Measurements from ENCODE around the gene APLP1. TPM values are rescaled to one million over a fixed set of nuclear protein-coding genes. Genes with fewer than 3 reads are reported as not detected.

The APLP1 gene
- total and polyA plus RNA-seq, 2 of the 4 experiments (the other 2 are of a cell fraction): 4.7 to 41.0 TPM

GRCh38 chr19:35863018-35863417 is 5.4 kb upstream of the APLP1 start:
- Histone ChIP-seq H2AFZ (replicated peaks; ENCODE audit: low read length, poor library complexity) (no peak overlapping the region), H3K36me3 (ENCODE audit: control insufficient read depth, insufficient read depth, low read length) (no peaks in the 10 kb centered on the region), H3K9me3 (ENCODE audit: control insufficient read depth, insufficient read depth, low read length) (no peaks in the 10 kb centered on the region), H3K4me1 (ENCODE audit: control insufficient read depth, insufficient read depth, low read length) (no peaks in the 10 kb centered on the region), H2AK5ac (ENCODE audit: low read depth, low read length) (no peak overlapping the region), H3K18ac (ENCODE audit: low read depth, low read length) (no peak overlapping the region), H3K56ac (ENCODE audit: extremely low read depth, insufficient read depth, low read length) (no peak overlapping the region), H3K23ac (ENCODE audit: low read depth, low read length) (no peak overlapping the region), H2BK15ac (ENCODE audit: low read depth, low read length) (no peak overlapping the region), H3K9ac (ENCODE audit: low read depth, low read length) (no peak overlapping the region), H3K27me3 (ENCODE audit: control insufficient read depth, insufficient read depth, low read length) (peaks cover 59% of the 10 kb centered on the region), H4K8ac (ENCODE audit: low read depth in 2 of 2, low read length in 2 of 2) (no peak overlapping the region), H3K4me3 (ENCODE audit: insufficient read depth, low read depth, low read length) (no peak overlapping the region), H2AK9ac (replicated peaks; ENCODE audit: low read depth, low read length, poor library complexity) (peak overlapping the region; percentile 42), H4K5ac (ENCODE audit: low read depth, low read length) (no peak overlapping the region), H2BK120ac (ENCODE audit: low read depth, low read length) (no peak overlapping the region), H3K4ac (ENCODE audit: low read depth, low read length) (no peak overlapping the region), H3K9me1 (ENCODE audit: insufficient read depth, low read length) (no peaks in the 10 kb centered on the region; the same call in 1 of the 2 replicates), H4K91ac (ENCODE audit: insufficient read depth, low read depth, low read length) (no peak overlapping the region), H4K20me1 (ENCODE audit: insufficient read depth, low read length) (no peaks in the 10 kb centered on the region; the same call in 1 of the 2 replicates), H3K27ac (ENCODE audit: insufficient read depth, low read length) (no peak overlapping the region), H2BK5ac (ENCODE audit: low read depth, low read length, poor library complexity, severe bottlenecking) (no peak overlapping the region), H3K14ac (replicated peaks; ENCODE audit: low read depth, low read length) (no peak overlapping the region), H2BK20ac (ENCODE audit: low read depth, low read length) (no peak overlapping the region), H3K4me2 (ENCODE audit: low read depth, low read length) (no peak overlapping the region), H3K79me1 (ENCODE audit: low read depth in 1 of 2, low read length in 2 of 2) (no peaks in the 10 kb centered on the region)
- in situ Hi-C loops (cut with MboI; ENCODE audit: low sequenced_read_pairs): no loop called here
- DNase-seq (no peak), ATAC-seq (ENCODE audit: low read depth) (no peak)
- no TSS peak for BruUV-seq (replicated peaks)
- intact Hi-C loops (cut with micrococcal nuclease): no loop called here
- WGBS, 2 experiments (ENCODE audit: extremely low coverage in 2 of 2, insufficient read length in 1 of 2): no CpG with 5 or more reads among the region's 5 CpGs
- ChIA-PET CTCF (no interaction called here), POLR2A (ENCODE audit: unreplicated experiment) (no interaction called here)
- no peak for TF ChIP-seq NFE2L2 (IDR thresholded peaks at IDR 0.05; ENCODE audit: low read depth, low read length)
- TF ChIP-seq MAZ (IDR thresholded peaks at IDR 0.05; ENCODE audit: borderline replicate concordance, low read depth, low read length): no peak
- TF ChIP-seq BHLHE40 (IDR thresholded peaks at IDR 0.05; ENCODE audit: low read depth, low read length): no peak
- no peak for TF ChIP-seq SMC3 (IDR thresholded peaks at IDR 0.05; ENCODE audit: low read depth, low read length)
- no peak for TF ChIP-seq USF2 (IDR thresholded peaks at IDR 0.05; ENCODE audit: low read depth, low read length)
- TF ChIP-seq CEBPB (IDR thresholded peaks at IDR 0.05; ENCODE audit: low read depth, low read length): no peak
- TF ChIP-seq RCOR1 (IDR thresholded peaks at IDR 0.05; ENCODE audit: insufficient replicate concordance, low read length): no peak
- TF ChIP-seq MXI1 (IDR thresholded peaks at IDR 0.05; ENCODE audit: borderline replicate concordance, low read depth, low read length): no peak
- TF ChIP-seq, protein P1, sequence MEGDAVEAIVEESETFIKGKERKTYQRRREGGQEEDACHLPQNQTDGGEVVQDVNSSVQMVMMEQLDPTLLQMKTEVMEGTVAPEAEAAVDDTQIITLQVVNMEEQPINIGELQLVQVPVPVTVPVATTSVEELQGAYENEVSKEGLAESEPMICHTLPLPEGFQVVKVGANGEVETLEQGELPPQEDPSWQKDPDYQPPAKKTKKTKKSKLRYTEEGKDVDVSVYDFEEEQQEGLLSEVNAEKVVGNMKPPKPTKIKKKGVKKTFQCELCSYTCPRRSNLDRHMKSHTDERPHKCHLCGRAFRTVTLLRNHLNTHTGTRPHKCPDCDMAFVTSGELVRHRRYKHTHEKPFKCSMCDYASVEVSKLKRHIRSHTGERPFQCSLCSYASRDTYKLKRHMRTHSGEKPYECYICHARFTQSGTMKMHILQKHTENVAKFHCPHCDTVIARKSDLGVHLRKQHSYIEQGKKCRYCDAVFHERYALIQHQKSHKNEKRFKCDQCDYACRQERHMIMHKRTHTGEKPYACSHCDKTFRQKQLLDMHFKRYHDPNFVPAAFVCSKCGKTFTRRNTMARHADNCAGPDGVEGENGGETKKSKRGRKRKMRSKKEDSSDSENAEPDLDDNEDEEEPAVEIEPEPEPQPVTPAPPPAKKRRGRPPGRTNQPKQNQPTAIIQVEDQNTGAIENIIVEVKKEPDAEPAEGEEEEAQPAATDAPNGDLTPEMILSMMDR (conservative IDR thresholded peaks at IDR 0.05; ENCODE audit: low read depth, low read length): no peak
- no peak for TF ChIP-seq FOS (IDR thresholded peaks at IDR 0.05; ENCODE audit: low read depth, low read length)
- TF ChIP-seq RFX5 (IDR thresholded peaks at IDR 0.05; ENCODE audit: low read depth, low read length): no peak
- no peak for TF ChIP-seq CHD1 (IDR thresholded peaks at IDR 0.05; ENCODE audit: low read depth, low read length)
- dilution Hi-C loops (cut with HindIII; ENCODE audit: low sequenced_read_pairs, unreplicated experiment): no loop called here

Data from IMR-90 (cell line).